Brain microvascular endothelial cell (primary cell): ENCODE data around the gene KCNT1.

Source experiments
- DNase-seq: peaks from one replicate; pipeline ENCODE4 v3.0.0-alpha.2; 2020
- H3K27ac ChIP-seq: fragments of 250-450 bp; sonication (Bioruptor Pico); 2 replicates; pipeline ENCODE4 v1.5.1; 2020; ENCODE audit warnings: mild to moderate bottlenecking, moderate library complexity
- H3K27me3 ChIP-seq: fragments of 250-450 bp; sonication (Bioruptor Pico); replicated peaks from 2 replicates; pipeline ENCODE4 v1.5.1; 2020; ENCODE audit warnings: mild to moderate bottlenecking
- H3K36me3 ChIP-seq: fragments of 250-450 bp; sonication (Bioruptor Pico); replicated peaks from 2 replicates; pipeline ENCODE4 v1.5.1; 2020; ENCODE audit warnings: mild to moderate bottlenecking
- H3K4me3 ChIP-seq: 2 replicates; pipeline ENCODE4 v1.5.1; 2011; ENCODE audit warnings: low read depth, mild to moderate bottlenecking, control low read depth, low read length, moderate library complexity
- CTCF ChIP-seq: IDR thresholded peaks from 2 replicates; pipeline ENCODE4 v1.5.1; 2011; ENCODE audit warnings: low read depth, mild to moderate bottlenecking, moderate library complexity, low read length, control low read depth, inconsistent platforms; ENCODE audit errors: missing control alignments
- in situ Hi-C: cut with HindIII; loops from 2 replicates; pipeline ENCODE4 v1.10.0; 2017; ENCODE audit warnings: low sequenced_read_pairs, low pct_ligation_motif_present

KCNT1 gene

GRCh38 chr9:135769489-135770202 is 67.7 kb downstream of the KCNT1 start:
- in situ Hi-C loops, result no loop called here

GRCh38 chr9:135770203-135770535 is 68.2 kb downstream of the KCNT1 start:
- H3K27ac ChIP-seq, result no peak overlapping the region
- no peaks in the 10 kb centered on the region for H3K27me3 ChIP-seq
- TF ChIP-seq CTCF, result no peak
- in situ Hi-C loops, result no loop called here
- no peak for DNase-seq
- no peaks in the 10 kb centered on the region for H3K36me3 ChIP-seq
- H3K4me3 ChIP-seq, result no peak overlapping the region

More at GRCh38 chr9:135769489-135770202, 67.7 kb downstream of the KCNT1 start:
- Histone ChIP-seq H3K36me3 (no peaks in the 10 kb centered on the region), H3K4me3 (no peak overlapping the region), H3K27me3 (no peaks in the 10 kb centered on the region), H3K27ac (no peak overlapping the region)
- DNase-seq, result no peak
- no peak for TF ChIP-seq CTCF

GRCh38 chr9:135770771-135771170 is 68.8 kb downstream of the KCNT1 start:
- no peak for TF ChIP-seq CTCF
- no peak overlapping the region for H3K27ac ChIP-seq
- H3K27me3 ChIP-seq, result no peaks in the 10 kb centered on the region
- H3K4me3 ChIP-seq, result no peak overlapping the region
- no peak for DNase-seq
- no peaks in the 10 kb centered on the region for H3K36me3 ChIP-seq
- in situ Hi-C loops, result no loop called here

- Histone ChIP-seq H3K4me3 (no peak overlapping the region), H3K27me3 (no peaks in the 10 kb centered on the region), H3K27ac (no peak overlapping the region), H3K36me3 (no peaks in the 10 kb centered on the region)
- no peak for DNase-seq
- in situ Hi-C loops, result no loop called here
- TF ChIP-seq CTCF, result no peak
Observed at GRCh38 chr9:135771401-135772051, 69.5 kb downstream of the KCNT1 start.

- Histone ChIP-seq H3K27ac (no peak overlapping the region), H3K4me3 (no peak overlapping the region), H3K27me3 (no peaks in the 10 kb centered on the region), H3K36me3 (no peaks in the 10 kb centered on the region)
- DNase-seq, result no peak
- TF ChIP-seq CTCF, result no peak
- in situ Hi-C loops, result no loop called here
Observed at GRCh38 chr9:135772056-135772646, 70.2 kb downstream of the KCNT1 start.
